Smooth muscle cell (in vitro differentiated cells): ENCODE results near the gene DDA1. TPM values are rescaled to one million over a fixed set of nuclear protein-coding genes. Genes with fewer than 3 reads are reported as not detected.

Experiments used
- polyA plus RNA-seq: library from polyadenylated mRNA; unstranded; fragments of >200 nt; fragmentation: Nextera tagmentation; extraction: Ambion mirVana; gene quantifications from 2 replicates; pipeline ENCODE4 v1.2.1, GENCODE V29; 2016
- total RNA-seq: library from RNA; depleted of rRNA; stranded (reverse); fragments of >200 nt; gene quantifications from 2 replicates; pipeline ENCODE4 v1.2.3, GENCODE V29; 2014

DDA1 gene
- total and polyA plus RNA-seq, 2 experiments from 2014 or later: 26.5 to 51.8 TPM

Other genes with a start within 250 kb of the DDA1 start
- 3.3 and 7.4 TPM in 2 replicates for gene HAUS8, start 234.1 kb upstream of the DDA1 start, total RNA-seq
- gene HAUS8, start 234.1 kb upstream of the DDA1 start, polyA plus RNA-seq: 6.3 and 8.5 TPM in 2 replicates
- gene MYO9B, start 233.8 kb upstream of the DDA1 start, total RNA-seq: 44.6 and 48.7 TPM in 2 replicates
- gene MYO9B, start 233.8 kb upstream of the DDA1 start, polyA plus RNA-seq: 46.6 and 49.4 TPM in 2 replicates
- 12.8 and 16.4 TPM in 2 replicates for gene USE1, start 94.2 kb upstream of the DDA1 start, total RNA-seq
- gene USE1, start 94.2 kb upstream of the DDA1 start, polyA plus RNA-seq: 28.8 and 45.4 TPM in 2 replicates
- gene OCEL1, start 83.3 kb upstream of the DDA1 start, total RNA-seq: 2.9 and 3.2 TPM in 2 replicates
- 34.9 and 41.3 TPM in 2 replicates for gene OCEL1, start 83.3 kb upstream of the DDA1 start, polyA plus RNA-seq
- gene NR2F6, start 63.6 kb upstream of the DDA1 start, total RNA-seq: 47.8 and 57.4 TPM in 2 replicates
- 99.8 and 104 TPM in 2 replicates for gene NR2F6, start 63.6 kb upstream of the DDA1 start, polyA plus RNA-seq
- gene USHBP1, start 44.8 kb upstream of the DDA1 start, total RNA-seq: not detected in 2 replicates
- gene USHBP1, start 44.8 kb upstream of the DDA1 start, polyA plus RNA-seq: not detected in 2 replicates
- gene BABAM1, start 42.1 kb upstream of the DDA1 start, total RNA-seq: 62.0 and 69.8 TPM in 2 replicates
- 108 and 110 TPM in 2 replicates for gene BABAM1, start 42.1 kb upstream of the DDA1 start, polyA plus RNA-seq
- gene ANKLE1, start 27.7 kb upstream of the DDA1 start, total RNA-seq: 0.36 and 1.0 TPM in 2 replicates
- 0.61 and 1.3 TPM in 2 replicates for gene ANKLE1, start 27.7 kb upstream of the DDA1 start, polyA plus RNA-seq
- gene ABHD8, start 6.1 kb upstream of the DDA1 start, total RNA-seq: 6.1 and 9.2 TPM in 2 replicates
- 15.1 and 16.6 TPM in 2 replicates for gene ABHD8, start 6.1 kb upstream of the DDA1 start, polyA plus RNA-seq
- gene MRPL34, start 3.7 kb upstream of the DDA1 start, total RNA-seq: 32.0 and 67.2 TPM in 2 replicates
- gene MRPL34, start 3.7 kb upstream of the DDA1 start, polyA plus RNA-seq: 78.6 and 84.2 TPM in 2 replicates
- gene ANO8, start 25.3 kb downstream of the DDA1 start, total RNA-seq: 6.4 and 8.0 TPM in 2 replicates
- 1.3 and 2.4 TPM in 2 replicates for gene ANO8, start 25.3 kb downstream of the DDA1 start, polyA plus RNA-seq
- 11.7 and 16.5 TPM in 2 replicates for gene GTPBP3, start 28.0 kb downstream of the DDA1 start, total RNA-seq
- gene GTPBP3, start 28.0 kb downstream of the DDA1 start, polyA plus RNA-seq: 19.6 and 23.3 TPM in 2 replicates
- 0.31 TPM in 1 of 2 replicates, not detected in the other for gene PLVAP, start 67.8 kb downstream of the DDA1 start, total RNA-seq
- gene PLVAP, start 67.8 kb downstream of the DDA1 start, polyA plus RNA-seq: not detected in 2 replicates
- gene CCDC194, start 84.6 kb downstream of the DDA1 start, total RNA-seq: not detected in 2 replicates
- gene CCDC194, start 84.6 kb downstream of the DDA1 start, polyA plus RNA-seq: not detected in 2 replicates
- 3.7 and 5.2 TPM in 2 replicates for gene BST2, start 96.1 kb downstream of the DDA1 start, total RNA-seq
- 14.4 and 22.4 TPM in 2 replicates for gene BST2, start 96.1 kb downstream of the DDA1 start, polyA plus RNA-seq
- gene MVB12A, start 110.5 kb downstream of the DDA1 start, total RNA-seq: 46.6 and 68.1 TPM in 2 replicates
- 89.6 and 98.1 TPM in 2 replicates for gene MVB12A, start 110.5 kb downstream of the DDA1 start, polyA plus RNA-seq
- gene TMEM221, start 139.1 kb downstream of the DDA1 start, total RNA-seq: 0.31 and 1.5 TPM in 2 replicates
- gene TMEM221, start 139.1 kb downstream of the DDA1 start, polyA plus RNA-seq: 0.63 and 1.5 TPM in 2 replicates
- gene NXNL1, start 151.4 kb downstream of the DDA1 start, total RNA-seq: 0.45 TPM in 1 of 2 replicates, not detected in the other
- not detected in 2 replicates for gene NXNL1, start 151.4 kb downstream of the DDA1 start, polyA plus RNA-seq
- 6.8 and 9.7 TPM in 2 replicates for gene SLC27A1, start 161.0 kb downstream of the DDA1 start, total RNA-seq
- gene SLC27A1, start 161.0 kb downstream of the DDA1 start, polyA plus RNA-seq: 11.5 and 11.6 TPM in 2 replicates
- gene PGLS, start 202.1 kb downstream of the DDA1 start, total RNA-seq: 47.1 and 57.1 TPM in 2 replicates
- 77.1 and 92.4 TPM in 2 replicates for gene PGLS, start 202.1 kb downstream of the DDA1 start, polyA plus RNA-seq
- 126 and 129 TPM in 2 replicates for gene COLGALT1, start 246.1 kb downstream of the DDA1 start, total RNA-seq
- gene COLGALT1, start 246.1 kb downstream of the DDA1 start, polyA plus RNA-seq: 124 and 151 TPM in 2 replicates